ENCODE measurements around the gene FNDC3B.

Gene FNDC3B

GRCh38 chr3:172136330-172136729 is 97.0 kb downstream of the FNDC3B start:
- TF ChIP-seq CTCF (IDR thresholded peaks at IDR 0.05), result no peak
- Histone ChIP-seq H3K27ac (peak overlapping the region; percentile 95), H3K27me3 (no peaks in the 10 kb centered on the region), H3K4me3 (ENCODE audit: low read depth in 1 of 2, low read length in 1 of 2) (no peak overlapping the region), H3K36me3 (no peaks in the 10 kb centered on the region), H3K9me3 (no peaks in the 10 kb centered on the region), H3K4me1 (ENCODE audit: control insufficient read depth in 1 of 2, insufficient read depth in 1 of 2, low read depth in 1 of 2, low read length in 1 of 2) (peaks cover 100% of the 10 kb centered on the region in 2 experiments)

- Histone ChIP-seq H3K27me3 (no peaks in the 10 kb centered on the region), H3K9me3 (no peaks in the 10 kb centered on the region), H3K4me3 (ENCODE audit: low read depth in 1 of 2, low read length in 1 of 2) (no peak overlapping the region), H3K4me1 (ENCODE audit: control insufficient read depth in 1 of 2, insufficient read depth in 1 of 2, low read depth in 1 of 2, low read length in 1 of 2) (peaks cover 100% of the 10 kb centered on the region in 2 experiments), H3K36me3 (no peaks in the 10 kb centered on the region), H3K27ac (peak overlapping the region; percentile 95)
- TF ChIP-seq CTCF (IDR thresholded peaks at IDR 0.05), result no peak
These were observed 98.2 kb downstream of the FNDC3B start for GRCh38 chr3:172137287-172138192.

GRCh38 chr3:172138193-172138537 is 98.8 kb downstream of the FNDC3B start:
- Histone ChIP-seq H3K27me3 (no peaks in the 10 kb centered on the region), H3K9me3 (no peaks in the 10 kb centered on the region), H3K4me3 (ENCODE audit: low read depth in 1 of 2, low read length in 1 of 2) (no peak overlapping the region), H3K4me1 (ENCODE audit: control insufficient read depth in 1 of 2, insufficient read depth in 1 of 2, low read depth in 1 of 2, low read length in 1 of 2) (peaks cover 100% of the 10 kb centered on the region in 2 experiments), H3K27ac (peak overlapping the region; percentile 95), H3K36me3 (no peaks in the 10 kb centered on the region)
- TF ChIP-seq CTCF (IDR thresholded peaks at IDR 0.05), result no peak

- Histone ChIP-seq H3K4me1 (ENCODE audit: control insufficient read depth in 1 of 2, insufficient read depth in 1 of 2, low read depth in 1 of 2, low read length in 1 of 2) (peaks cover 93 to 98% of the 10 kb centered on the region in 2 experiments), H3K36me3 (no peaks in the 10 kb centered on the region), H3K27ac (peak overlapping the region; percentile 95), H3K4me3 (ENCODE audit: low read depth in 1 of 2, low read length in 1 of 2) (peak overlapping the region; percentile 6 to 19), H3K9me3 (no peaks in the 10 kb centered on the region), H3K27me3 (no peaks in the 10 kb centered on the region)
- TF ChIP-seq CTCF (IDR thresholded peaks at IDR 0.05), result no peak
These were observed 99.6 kb downstream of the FNDC3B start for GRCh38 chr3:172138792-172139507.

- Histone ChIP-seq H3K27ac (peak overlapping the region; percentile 95), H3K9me3 (no peaks in the 10 kb centered on the region), H3K4me1 (ENCODE audit: control insufficient read depth in 1 of 2, insufficient read depth in 1 of 2, low read depth in 1 of 2, low read length in 1 of 2) (peaks cover 93 to 97% of the 10 kb centered on the region in 2 experiments), H3K4me3 (ENCODE audit: low read depth in 1 of 2, low read length in 1 of 2) (peak overlapping the region in 1 of 2 experiments; percentile 20), H3K27me3 (no peaks in the 10 kb centered on the region), H3K36me3 (no peaks in the 10 kb centered on the region)
- no peak for TF ChIP-seq CTCF (IDR thresholded peaks at IDR 0.05)
These were observed 100.3 kb downstream of the FNDC3B start for GRCh38 chr3:172139528-172140276.
